ENCODE data around the gene RAB38.

RAB38 gene

DNA sequence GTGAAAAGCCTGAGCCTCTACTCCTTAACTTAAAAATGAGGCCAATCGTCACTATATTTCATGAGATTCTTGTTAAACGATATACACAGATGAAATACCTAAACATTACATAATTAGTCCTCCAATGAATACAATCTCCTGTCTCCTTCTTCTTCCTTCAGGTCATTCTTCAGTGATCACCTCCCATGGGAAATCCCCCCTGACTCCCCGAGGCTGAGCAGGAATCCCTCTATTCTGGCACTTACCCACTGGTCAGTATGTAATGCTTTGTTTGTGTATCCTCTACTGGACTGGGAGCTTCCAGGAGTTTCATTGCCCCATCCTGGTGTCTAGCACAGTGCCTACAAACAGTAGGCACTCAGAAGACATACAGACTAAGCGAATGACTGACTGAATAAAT lies 52.3 kb downstream of the RAB38 start:
- TF ChIP-seq, protein P1, sequence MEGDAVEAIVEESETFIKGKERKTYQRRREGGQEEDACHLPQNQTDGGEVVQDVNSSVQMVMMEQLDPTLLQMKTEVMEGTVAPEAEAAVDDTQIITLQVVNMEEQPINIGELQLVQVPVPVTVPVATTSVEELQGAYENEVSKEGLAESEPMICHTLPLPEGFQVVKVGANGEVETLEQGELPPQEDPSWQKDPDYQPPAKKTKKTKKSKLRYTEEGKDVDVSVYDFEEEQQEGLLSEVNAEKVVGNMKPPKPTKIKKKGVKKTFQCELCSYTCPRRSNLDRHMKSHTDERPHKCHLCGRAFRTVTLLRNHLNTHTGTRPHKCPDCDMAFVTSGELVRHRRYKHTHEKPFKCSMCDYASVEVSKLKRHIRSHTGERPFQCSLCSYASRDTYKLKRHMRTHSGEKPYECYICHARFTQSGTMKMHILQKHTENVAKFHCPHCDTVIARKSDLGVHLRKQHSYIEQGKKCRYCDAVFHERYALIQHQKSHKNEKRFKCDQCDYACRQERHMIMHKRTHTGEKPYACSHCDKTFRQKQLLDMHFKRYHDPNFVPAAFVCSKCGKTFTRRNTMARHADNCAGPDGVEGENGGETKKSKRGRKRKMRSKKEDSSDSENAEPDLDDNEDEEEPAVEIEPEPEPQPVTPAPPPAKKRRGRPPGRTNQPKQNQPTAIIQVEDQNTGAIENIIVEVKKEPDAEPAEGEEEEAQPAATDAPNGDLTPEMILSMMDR (conservative IDR thresholded peaks at IDR 0.05; ENCODE audit: low read depth, low read length) = no peak
- no peak overlapping the region for H3K4me3 ChIP-seq (ENCODE audit: low read length)
- DNase-seq (ENCODE audit: low read depth) = no peak

DNA sequence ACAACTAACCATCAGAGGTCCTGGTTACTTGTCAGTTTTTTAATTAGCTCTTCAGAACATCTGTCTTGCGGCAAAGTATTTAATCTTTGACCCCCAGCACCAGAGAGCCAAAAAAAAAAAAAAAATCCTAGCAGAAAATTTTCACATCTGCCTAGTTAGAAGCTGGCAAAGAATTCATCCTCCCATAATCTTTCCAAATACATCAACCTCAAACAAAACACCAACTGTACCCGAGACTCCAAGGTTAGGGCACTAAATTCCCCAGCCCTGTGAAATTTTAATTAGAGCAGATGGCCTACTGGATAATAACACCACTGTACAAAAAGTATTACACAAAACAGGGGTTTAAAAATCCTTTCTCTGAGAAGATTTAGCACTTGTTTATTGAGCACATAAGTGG lies 55.7 kb downstream of the RAB38 start:
- H3K4me3 ChIP-seq (ENCODE audit: low read length) = no peak overlapping the region
- no peak for DNase-seq (ENCODE audit: low read depth)
- TF ChIP-seq, protein P1 (conservative IDR thresholded peaks at IDR 0.05; ENCODE audit: low read depth, low read length) = no peak

DNA sequence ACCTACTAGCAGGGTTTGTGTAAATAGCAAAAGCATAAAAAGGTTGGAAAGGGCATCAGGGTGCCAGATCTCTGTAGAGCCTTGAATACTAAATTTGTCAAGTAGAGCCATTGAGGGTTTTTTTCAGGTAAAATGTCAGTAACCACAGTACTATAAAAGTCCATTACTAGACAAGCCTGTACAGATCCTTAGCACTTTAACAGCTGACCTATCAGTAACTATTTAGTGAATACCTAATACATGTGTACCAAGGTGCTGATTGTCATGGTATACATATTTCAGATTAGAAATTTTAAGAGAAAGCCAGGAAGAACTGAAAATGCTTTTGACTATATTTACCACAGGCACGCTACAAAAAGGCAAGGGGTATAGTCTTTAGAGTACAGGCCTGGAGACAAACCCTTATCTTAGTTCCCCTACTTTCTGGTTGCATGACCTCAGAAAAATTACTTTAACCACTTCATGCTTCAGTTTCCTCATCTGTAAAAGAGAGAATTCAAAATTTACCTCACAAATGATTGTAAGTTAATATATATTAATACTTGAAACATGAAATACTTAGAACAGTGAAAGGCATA lies 57.9 kb downstream of the RAB38 start:
- no peak for DNase-seq (ENCODE audit: low read depth)
- TF ChIP-seq, protein P1 (conservative IDR thresholded peaks at IDR 0.05; ENCODE audit: low read depth, low read length) = no peak
- no peak overlapping the region for H3K4me3 ChIP-seq (ENCODE audit: low read length)

DNA sequence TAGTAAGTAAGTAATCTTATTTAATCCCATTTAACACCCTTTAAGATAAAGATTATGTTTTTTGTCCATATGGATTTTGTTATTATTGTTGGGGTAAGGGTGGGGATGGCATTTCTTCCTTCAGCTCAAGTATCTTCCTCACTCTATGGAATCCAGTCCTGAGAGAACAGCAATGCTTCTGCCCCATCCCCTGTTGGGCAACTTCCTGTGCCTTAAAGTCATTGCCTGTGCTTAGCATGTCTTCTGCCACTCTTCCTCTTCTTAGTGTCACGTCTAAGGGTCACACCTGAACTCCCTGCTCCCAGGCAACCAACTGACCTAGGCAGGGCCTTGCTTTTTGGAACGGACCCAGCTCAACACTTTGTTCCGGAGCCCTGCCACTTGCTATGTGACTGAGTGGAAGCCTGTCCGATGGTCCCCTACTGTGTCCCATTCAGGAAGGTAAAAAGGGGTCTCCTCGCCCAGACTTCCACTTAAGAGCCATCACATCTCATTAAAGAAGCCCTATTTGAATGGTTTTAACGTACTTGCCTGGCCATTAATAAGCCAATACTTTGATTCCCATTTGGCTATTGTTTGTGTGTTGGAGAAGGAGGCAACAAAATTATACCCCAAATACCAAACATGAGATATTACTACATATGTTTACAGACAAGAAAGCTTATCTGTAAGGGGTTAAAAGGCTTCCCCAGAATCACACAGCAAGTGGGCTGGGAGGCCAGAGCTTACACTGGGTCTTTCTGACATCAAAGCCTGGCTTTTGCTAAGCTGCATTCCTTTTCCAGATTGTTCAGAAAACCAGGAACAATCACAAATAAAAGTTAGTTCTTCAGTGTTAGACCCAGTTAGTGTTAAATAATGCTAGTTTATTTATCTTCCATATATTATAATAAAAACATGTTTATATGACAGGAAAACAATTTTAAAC lies 59.2 kb downstream of the RAB38 start:
- no peak overlapping the region for H3K4me3 ChIP-seq (ENCODE audit: low read length)
- TF ChIP-seq, protein P1 (conservative IDR thresholded peaks at IDR 0.05; ENCODE audit: low read depth, low read length) = no peak
- no peak for DNase-seq (ENCODE audit: low read depth)

DNA sequence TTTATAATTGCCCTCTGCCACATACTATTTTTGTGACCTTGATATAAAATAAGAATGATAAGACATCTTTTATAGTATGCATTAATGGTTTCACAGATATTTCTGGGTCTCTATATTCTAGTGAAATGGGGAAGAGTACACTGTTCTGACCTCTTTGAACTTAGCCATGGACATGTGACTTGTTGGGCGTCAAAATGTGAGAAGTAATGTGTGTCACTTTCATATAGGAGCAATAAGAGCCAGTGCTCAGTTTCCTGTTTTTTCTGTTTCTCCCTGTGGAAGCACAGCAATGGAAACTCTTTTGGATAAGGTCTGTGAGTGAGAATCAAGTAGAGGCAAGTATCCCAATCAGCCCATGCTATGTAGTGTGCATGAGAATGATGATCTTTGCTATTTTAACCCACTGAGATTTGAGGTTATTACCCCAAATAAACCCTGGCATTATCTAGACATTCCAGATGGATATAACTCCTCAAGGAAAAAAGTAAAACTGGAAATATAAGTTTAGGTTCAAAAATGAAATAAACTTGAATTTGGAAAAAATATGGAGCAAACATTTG lies 60.7 kb downstream of the RAB38 start:
- TF ChIP-seq, protein P1 (conservative IDR thresholded peaks at IDR 0.05; ENCODE audit: low read depth, low read length) = no peak
- H3K4me3 ChIP-seq (ENCODE audit: low read length) = no peak overlapping the region
- no peak for DNase-seq (ENCODE audit: low read depth)

DNA sequence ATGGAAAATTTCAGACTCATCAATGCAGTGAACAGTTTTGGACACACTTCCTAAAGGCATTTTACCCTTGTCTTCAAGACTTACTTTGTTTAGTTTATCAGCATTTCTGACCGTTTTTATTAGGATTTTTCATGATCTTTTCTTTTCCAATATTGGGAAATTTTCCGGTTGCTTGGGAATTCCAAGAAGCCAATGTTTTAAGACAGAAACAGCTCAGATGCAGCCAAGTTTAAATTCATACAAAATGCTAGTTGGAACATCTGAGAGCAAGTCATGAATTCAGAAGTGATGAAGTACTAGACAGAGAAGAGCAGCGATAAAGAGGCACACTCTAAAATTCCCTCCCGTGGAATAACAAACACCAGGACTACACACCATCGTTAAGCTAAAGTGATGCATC lies 68.6 kb downstream of the RAB38 start:
- TF ChIP-seq, protein P1 (conservative IDR thresholded peaks at IDR 0.05; ENCODE audit: low read depth, low read length) = no peak
- no peak overlapping the region for H3K4me3 ChIP-seq (ENCODE audit: low read length)
- no peak for DNase-seq (ENCODE audit: low read depth)
